Keratinocyte (primary cell): ENCODE data around the gene DCLK1. TPM values are rescaled to one million over a fixed set of nuclear protein-coding genes. Genes with fewer than 3 reads are reported as not detected.

Source experiments
- DNase-seq: peaks from one replicate; pipeline ENCODE4 v3.0.0-alpha.2; 2011; ENCODE audit warnings: low read depth, missing footprints, low spot score
- FAIRE-seq: peaks from 2 replicates; lab custom pipeline; 2011; peaks lifted over from hg19 to GRCh38; lab: Jason Lieb, UNC
- H2AFZ ChIP-seq: 2 replicates; pipeline ENCODE4 v1.6.0; 2012; ENCODE audit warnings: low read length, control low read depth, inconsistent platforms; ENCODE audit not compliant: control insufficient read depth
- H3K27ac ChIP-seq: 2 replicates; pipeline ENCODE4 v1.5.1; 2011; ENCODE audit warnings: low read length; ENCODE audit not compliant: control insufficient read depth, insufficient read depth
- H3K27me3 ChIP-seq: 3 replicates; pipeline ENCODE4 v1.6.0; 2011; ENCODE audit warnings: low read length; ENCODE audit not compliant: control insufficient read depth, insufficient read depth; ENCODE audit errors: extremely low read depth
- H3K36me3 ChIP-seq, 2 experiments: 2 replicates in 1 of 2; 3 replicates in 1 of 2; pipeline ENCODE4 v1.5.1; 2011; ENCODE audit warnings: low read length in 2 of 2, mild to moderate bottlenecking in 1 of 2; ENCODE audit not compliant: control insufficient read depth in 2 of 2, insufficient read depth in 2 of 2; ENCODE audit errors: extremely low read depth in 1 of 2
- H3K4me1 ChIP-seq: 3 replicates; pipeline ENCODE4 v1.5.1; 2011; ENCODE audit warnings: low read length; ENCODE audit not compliant: control insufficient read depth, insufficient read depth; ENCODE audit errors: extremely low read depth
- H3K4me2 ChIP-seq: 3 replicates; pipeline ENCODE4 v1.6.0; 2011; ENCODE audit warnings: low read depth, low read length; ENCODE audit not compliant: control insufficient read depth, insufficient read depth; ENCODE audit errors: extremely low read depth
- H3K4me3 ChIP-seq, 3 experiments: fragments of 200-600 bp in 1 of 3; sonication (generic) in 1 of 3; 2 replicates in 2 of 3; 3 replicates in 1 of 3; pipeline ENCODE4 v1.5.1; 2011 to 2016; ENCODE audit warnings: low read length in 3 of 3, mild to moderate bottlenecking in 3 of 3, control low read depth in 2 of 3, inconsistent platforms in 1 of 3, low read depth in 1 of 3, mixed read lengths in 1 of 3, mixed run types in 1 of 3, moderate library complexity in 1 of 3; ENCODE audit not compliant: control insufficient read depth in 2 of 3, insufficient read depth in 2 of 3; ENCODE audit errors: extremely low read depth in 1 of 3
- H3K79me2 ChIP-seq: 2 replicates; pipeline ENCODE4 v1.6.0; 2012; ENCODE audit warnings: low read length; ENCODE audit not compliant: control insufficient read depth, insufficient read depth
- H3K9ac ChIP-seq: 3 replicates; pipeline ENCODE4 v1.6.0; 2011; ENCODE audit warnings: low read length; ENCODE audit not compliant: control insufficient read depth, insufficient read depth; ENCODE audit errors: extremely low read depth
- H3K9me1 ChIP-seq: 3 replicates; pipeline ENCODE4 v1.6.0; 2011; ENCODE audit warnings: low read length; ENCODE audit not compliant: control insufficient read depth, insufficient read depth; ENCODE audit errors: extremely low read depth
- H3K9me3 ChIP-seq: 2 replicates; pipeline ENCODE4 v1.5.1; 2012; ENCODE audit warnings: low read depth, low read length; ENCODE audit not compliant: control insufficient read depth
- H4K20me1 ChIP-seq: 3 replicates; pipeline ENCODE4 v1.6.0; 2011; ENCODE audit warnings: low read length; ENCODE audit not compliant: control insufficient read depth, insufficient read depth; ENCODE audit errors: extremely low read depth
- EZH2 ChIP-seq: IDR thresholded peaks from one replicate; pipeline ENCODE4 v1.6.1; 2012; ENCODE audit warnings: inconsistent platforms, mild to moderate bottlenecking, low read length, moderate library complexity
- dilution Hi-C: fragments of 300-500 bp; cut with MboI; formaldehyde crosslinking; loops from one replicate; pipeline ENCODE4 v1.7.0; 2020; ENCODE audit warnings: low sequenced_read_pairs; ENCODE audit not compliant: extremely low pct_ligation_motif_present
- polyA plus RNA-seq, 5 experiments: library from polyadenylated mRNA; depleted of rRNA in 3 of 5; stranded (reverse) in 3 of 5; stranded (forward) in 1 of 5; unstranded in 1 of 5; fragments of >200 nt; gene quantifications; 1 replicate in 1 of 5; 2 replicates in 3 of 5; 3 replicates in 1 of 5; pipeline versions ENCODE4 v1.2.1 to v1.2.3, GENCODE V29; 2011 to 2012; ENCODE audit warnings: missing spikeins in 2 of 5, low read depth in 1 of 5, low replicate concordance in 1 of 5
- TF ChIP-seq, protein P1 (sequence below), 3 experiments: IDR thresholded peaks in 1 of 3; conservative IDR thresholded peaks in 1 of 3; optimal IDR thresholded peaks in 1 of 3; 2 replicates in 2 of 3; 3 replicates in 1 of 3; pipeline versions ENCODE3 to v1.5.1; 2011; ENCODE audit warnings: low read length in 3 of 3, mild to moderate bottlenecking in 3 of 3, moderate library complexity in 2 of 3, control low read depth in 1 of 3, inconsistent platforms in 1 of 3; ENCODE audit not compliant: insufficient read depth in 2 of 3; ENCODE audit errors: extremely low read depth in 1 of 3

Gene DCLK1
- polyA plus RNA-seq, 1 donor (not counting 4 experiments of a cell fraction or from before 2014, with no cell fraction given), result 0.04 TPM

DNA sequence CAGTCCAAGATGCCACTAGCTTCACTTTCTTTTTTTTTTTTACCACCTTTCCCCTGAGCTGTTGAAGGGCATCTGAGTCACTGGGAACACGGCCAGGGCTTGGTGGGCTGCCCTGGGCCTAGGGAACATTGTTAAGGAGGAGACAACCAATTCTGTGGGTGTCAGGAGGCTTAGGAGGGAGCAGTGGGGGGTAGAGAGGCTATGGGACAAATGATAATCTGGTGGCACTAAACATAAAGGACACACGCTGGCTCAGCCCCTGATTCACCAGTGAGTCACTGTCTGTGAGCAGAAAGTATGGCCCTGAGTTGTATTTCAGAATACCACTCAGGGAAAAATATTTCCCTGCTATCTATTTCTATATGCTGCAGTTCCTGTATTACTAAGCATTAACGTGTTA, 207.8 kb downstream of the DCLK1 start:
- Histone ChIP-seq H3K4me1 (no peaks in the 10 kb centered on the region), H3K9ac (no peak overlapping the region)
- no peak for TF ChIP-seq EZH2
- TF ChIP-seq, protein P1, sequence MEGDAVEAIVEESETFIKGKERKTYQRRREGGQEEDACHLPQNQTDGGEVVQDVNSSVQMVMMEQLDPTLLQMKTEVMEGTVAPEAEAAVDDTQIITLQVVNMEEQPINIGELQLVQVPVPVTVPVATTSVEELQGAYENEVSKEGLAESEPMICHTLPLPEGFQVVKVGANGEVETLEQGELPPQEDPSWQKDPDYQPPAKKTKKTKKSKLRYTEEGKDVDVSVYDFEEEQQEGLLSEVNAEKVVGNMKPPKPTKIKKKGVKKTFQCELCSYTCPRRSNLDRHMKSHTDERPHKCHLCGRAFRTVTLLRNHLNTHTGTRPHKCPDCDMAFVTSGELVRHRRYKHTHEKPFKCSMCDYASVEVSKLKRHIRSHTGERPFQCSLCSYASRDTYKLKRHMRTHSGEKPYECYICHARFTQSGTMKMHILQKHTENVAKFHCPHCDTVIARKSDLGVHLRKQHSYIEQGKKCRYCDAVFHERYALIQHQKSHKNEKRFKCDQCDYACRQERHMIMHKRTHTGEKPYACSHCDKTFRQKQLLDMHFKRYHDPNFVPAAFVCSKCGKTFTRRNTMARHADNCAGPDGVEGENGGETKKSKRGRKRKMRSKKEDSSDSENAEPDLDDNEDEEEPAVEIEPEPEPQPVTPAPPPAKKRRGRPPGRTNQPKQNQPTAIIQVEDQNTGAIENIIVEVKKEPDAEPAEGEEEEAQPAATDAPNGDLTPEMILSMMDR (optimal IDR thresholded peaks at IDR 0.05 in 1 of 3, IDR thresholded peaks at IDR 0.05 in 1 of 3, conservative IDR thresholded peaks at IDR 0.05 in 1 of 3; ENCODE audit: extremely low read depth in 1 of 3, insufficient read depth in 2 of 3, low read length in 3 of 3), result no peak

DNA sequence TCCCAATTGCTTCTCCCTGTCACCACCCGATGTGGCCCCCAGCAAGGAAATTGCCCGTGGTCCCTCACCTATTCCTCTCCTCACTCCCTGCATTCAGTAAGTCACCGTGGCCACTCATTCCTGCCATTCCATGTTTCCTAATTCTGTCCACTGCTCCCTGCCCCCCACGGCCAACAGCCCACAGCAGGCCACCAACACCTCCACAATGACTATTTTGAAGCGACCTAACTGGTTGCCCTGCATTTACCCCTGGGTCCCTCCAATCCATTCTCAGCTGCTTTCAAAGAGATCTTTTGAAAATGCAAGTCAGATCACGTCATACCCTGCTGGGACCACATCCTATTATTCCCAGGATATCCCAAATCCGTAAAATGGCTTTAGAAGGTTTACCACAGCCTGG, 210.4 kb downstream of the DCLK1 start:
- dilution Hi-C loops, result no loop called here
- no peak for DNase-seq
- TF ChIP-seq EZH2, result no peak
- TF ChIP-seq, protein P1 (optimal IDR thresholded peaks at IDR 0.05 in 1 of 3, IDR thresholded peaks at IDR 0.05 in 1 of 3, conservative IDR thresholded peaks at IDR 0.05 in 1 of 3; ENCODE audit: extremely low read depth in 1 of 3, insufficient read depth in 2 of 3, low read length in 3 of 3), result no peak

More for the DNA sequence above, 207.8 kb downstream of the DCLK1 start:
- H3K9me3 ChIP-seq, result no peaks in the 10 kb centered on the region
- no peaks in the 10 kb centered on the region for H3K9me1 ChIP-seq
- dilution Hi-C loops, result no loop called here
- no peak for DNase-seq
- no peak overlapping the region for H3K4me2 ChIP-seq
- H3K27ac ChIP-seq, result no peak overlapping the region
- no peaks in the 10 kb centered on the region for H4K20me1 ChIP-seq
- H3K79me2 ChIP-seq, result no peaks in the 10 kb centered on the region
- no peak overlapping the region for H2AFZ ChIP-seq
- no peak for FAIRE-seq
- no peaks in the 10 kb centered on the region for H3K36me3 ChIP-seq
- no peak overlapping the region for H3K4me3 ChIP-seq
- H3K27me3 ChIP-seq, result no peaks in the 10 kb centered on the region

More for the DNA sequence above, 210.4 kb downstream of the DCLK1 start:
- H3K27me3 ChIP-seq, result no peaks in the 10 kb centered on the region
- no peak overlapping the region for H3K27ac ChIP-seq
- no peaks in the 10 kb centered on the region for H3K79me2 ChIP-seq
- FAIRE-seq, result no peak
- no peaks in the 10 kb centered on the region for H4K20me1 ChIP-seq
- H2AFZ ChIP-seq, result no peak overlapping the region
- no peak overlapping the region for H3K9ac ChIP-seq
- no peaks in the 10 kb centered on the region for H3K9me3 ChIP-seq
- no peak overlapping the region for H3K4me3 ChIP-seq
- H3K36me3 ChIP-seq, result no peaks in the 10 kb centered on the region
- H3K9me1 ChIP-seq, result no peaks in the 10 kb centered on the region
- H3K4me2 ChIP-seq, result no peak overlapping the region
- no peaks in the 10 kb centered on the region for H3K4me1 ChIP-seq
